ENCODE results near the gene DRGX.

DRGX gene

DNA sequence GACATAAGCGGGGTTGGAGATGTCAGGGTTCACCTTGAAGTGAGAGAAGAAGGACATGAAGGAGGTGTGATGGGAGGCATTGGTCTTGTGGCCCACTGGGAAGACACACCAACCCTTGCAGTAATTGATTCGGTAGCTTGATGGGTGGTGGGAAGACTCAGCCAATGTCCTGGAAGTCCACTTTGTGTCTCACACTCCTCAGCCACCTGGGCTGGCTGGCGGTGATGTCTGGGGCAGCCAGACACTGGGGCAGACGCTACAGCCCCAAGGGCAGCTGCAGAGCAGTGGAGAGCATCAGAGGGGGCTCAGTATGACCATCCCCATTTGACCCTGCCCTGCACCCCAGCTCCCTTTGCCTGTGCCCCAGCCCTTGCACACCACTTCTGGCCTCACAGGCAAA is 16.7 kb upstream of the DRGX start:
- no peak overlapping the region for H3K18ac ChIP-seq (ENCODE audit: low read length)
- no peak overlapping the region for H3K4ac ChIP-seq (ENCODE audit: low read depth, low read length)
- H3K4me2 ChIP-seq (ENCODE audit: low read length) = no peak overlapping the region
- H3K4me1 ChIP-seq (ENCODE audit: control insufficient read depth in 1 of 2, insufficient read depth in 2 of 2, low read length in 2 of 2) = peaks cover 6 to 11% of the 10 kb centered on the region in 2 experiments
- no peak overlapping the region for H4K8ac ChIP-seq (ENCODE audit: low read depth, low read length)
- no peak overlapping the region for H4K12ac ChIP-seq (ENCODE audit: low read depth, low read length)
- no peak overlapping the region for H2AK5ac ChIP-seq (ENCODE audit: low read length)
- no peak overlapping the region for H3K27ac ChIP-seq (ENCODE audit: low read depth, low read length)
- no peak overlapping the region for H3K23ac ChIP-seq (ENCODE audit: low read length)
- no peak overlapping the region for H3K9ac ChIP-seq (ENCODE audit: low read length)
- no peak overlapping the region for H2BK5ac ChIP-seq (ENCODE audit: low read depth, low read length, poor library complexity)
- H2BK120ac ChIP-seq (ENCODE audit: insufficient read depth, low read length, poor library complexity) = no peak overlapping the region
- no peak for DNase-seq
- no CpG with 5 or more reads among the region's 4 CpGs for WGBS (ENCODE audit: extremely low coverage, insufficient coverage, insufficient read length)
- H4K91ac ChIP-seq (ENCODE audit: low read depth, low read length) = no peak overlapping the region
- H2AFZ ChIP-seq (ENCODE audit: insufficient read depth, low read length, poor library complexity) = no peak overlapping the region
- no peaks in the 10 kb centered on the region for H3K36me3 ChIP-seq (ENCODE audit: control insufficient read depth in 1 of 2, insufficient read depth in 2 of 2, low read length in 2 of 2)
- no peak overlapping the region for H3K4me3 ChIP-seq (ENCODE audit: low read depth, low read length)
- peaks cover 4% of the 10 kb centered on the region for H3K9me3 ChIP-seq (ENCODE audit: insufficient read depth, low read depth, low read length)
- H3K14ac ChIP-seq (ENCODE audit: low read length) = no peak overlapping the region
- no peaks in the 10 kb centered on the region for H3K27me3 ChIP-seq (ENCODE audit: insufficient read depth, low read length)
- H3K79me2 ChIP-seq (ENCODE audit: control insufficient read depth, insufficient read depth, low read length, poor library complexity) = no peaks in the 10 kb centered on the region
- H3K79me1 ChIP-seq (ENCODE audit: low read length) = peaks cover 9% of the 10 kb centered on the region
- no peak overlapping the region for H2BK12ac ChIP-seq (ENCODE audit: low read length)

DNA sequence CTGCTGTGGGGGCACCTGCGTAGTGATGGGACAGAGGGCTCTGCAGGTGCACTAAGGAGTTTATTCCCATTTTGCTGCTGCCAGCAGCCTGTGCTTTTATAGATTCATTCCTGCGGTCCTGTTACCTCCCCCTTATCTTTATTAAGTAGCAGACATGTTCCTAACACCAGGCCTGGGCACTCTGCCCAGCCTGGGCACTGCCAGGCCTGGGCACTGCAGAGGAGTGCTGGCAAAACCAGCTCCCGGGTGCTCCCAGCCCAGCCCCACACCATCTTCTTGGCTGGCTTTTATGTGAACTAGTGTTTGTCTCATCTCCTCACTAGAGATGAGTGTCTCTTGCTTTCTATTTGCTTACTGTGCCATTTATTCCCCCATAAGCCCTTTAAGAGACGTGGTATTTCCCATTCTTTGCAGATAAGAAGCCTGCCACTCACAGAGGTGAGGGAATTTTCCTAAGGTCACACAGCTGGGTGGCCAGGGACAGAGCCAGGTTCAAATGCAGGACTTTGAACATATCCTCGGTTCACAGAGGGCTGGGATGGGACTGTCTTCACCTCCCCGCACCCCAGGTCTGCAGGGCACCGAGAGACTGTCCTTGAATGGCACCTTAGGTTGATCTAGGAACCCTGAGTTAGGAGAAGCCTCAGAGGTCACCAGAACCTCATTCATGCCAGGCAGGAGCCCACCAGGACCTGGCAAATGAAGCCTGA is 14.6 kb upstream of the DRGX start:
- DNase-seq = no peak
- H3K4me3 ChIP-seq (ENCODE audit: low read depth, low read length) = no peak overlapping the region
- no peak overlapping the region for H3K27ac ChIP-seq (ENCODE audit: low read depth, low read length)
- no peak overlapping the region for H4K12ac ChIP-seq (ENCODE audit: low read depth, low read length)
- H3K4me1 ChIP-seq (ENCODE audit: control insufficient read depth in 1 of 2, insufficient read depth in 2 of 2, low read length in 2 of 2) = no peaks in the 10 kb centered on the region
- no peaks in the 10 kb centered on the region for H3K79me2 ChIP-seq (ENCODE audit: control insufficient read depth, insufficient read depth, low read length, poor library complexity)
- H4K8ac ChIP-seq (ENCODE audit: low read depth, low read length) = no peak overlapping the region
- no peak overlapping the region for H3K23ac ChIP-seq (ENCODE audit: low read length)
- H3K79me1 ChIP-seq (ENCODE audit: low read length) = no peaks in the 10 kb centered on the region
- no peak overlapping the region for H2BK120ac ChIP-seq (ENCODE audit: insufficient read depth, low read length, poor library complexity)
- H3K36me3 ChIP-seq (ENCODE audit: control insufficient read depth in 1 of 2, insufficient read depth in 2 of 2, low read length in 2 of 2) = no peaks in the 10 kb centered on the region
- WGBS (ENCODE audit: extremely low coverage, insufficient coverage, insufficient read length) = no CpG with 5 or more reads among the region's 7 CpGs
- no peak overlapping the region for H4K91ac ChIP-seq (ENCODE audit: low read depth, low read length)
- H3K4me2 ChIP-seq (ENCODE audit: low read length) = no peak overlapping the region
- H3K9me3 ChIP-seq (ENCODE audit: insufficient read depth, low read depth, low read length) = peaks cover 4% of the 10 kb centered on the region
- H2AK5ac ChIP-seq (ENCODE audit: low read length) = no peak overlapping the region
- H2BK5ac ChIP-seq (ENCODE audit: low read depth, low read length, poor library complexity) = no peak overlapping the region
- no peak overlapping the region for H3K14ac ChIP-seq (ENCODE audit: low read length)
- no peak overlapping the region for H3K9ac ChIP-seq (ENCODE audit: low read length)
- no peaks in the 10 kb centered on the region for H3K27me3 ChIP-seq (ENCODE audit: insufficient read depth, low read length)
- H2AFZ ChIP-seq (ENCODE audit: insufficient read depth, low read length, poor library complexity) = no peak overlapping the region
- H2BK12ac ChIP-seq (ENCODE audit: low read length) = no peak overlapping the region
- no peak overlapping the region for H3K18ac ChIP-seq (ENCODE audit: low read length)
- no peak overlapping the region for H3K4ac ChIP-seq (ENCODE audit: low read depth, low read length)

DNA sequence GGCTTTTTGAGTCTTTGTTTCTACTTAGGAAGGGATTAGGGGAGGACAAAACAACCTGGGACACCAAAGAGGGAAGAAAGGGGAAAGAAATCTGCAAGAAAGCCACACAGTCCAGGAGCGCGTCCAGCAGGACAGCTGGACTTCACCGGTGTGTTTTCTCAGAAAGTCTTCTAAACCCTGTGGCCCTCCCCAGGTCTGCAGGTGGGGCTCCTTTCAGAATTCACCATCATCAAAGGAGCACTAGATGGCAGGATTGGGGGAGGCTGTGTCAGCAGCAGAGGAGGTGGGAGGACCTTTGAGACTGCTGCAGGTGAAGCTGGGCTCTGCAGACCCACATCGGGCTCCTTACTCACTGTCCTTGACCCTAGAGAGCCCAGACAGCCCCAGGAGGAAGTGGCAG is 13.9 kb upstream of the DRGX start:
- no peak overlapping the region for H3K4me3 ChIP-seq (ENCODE audit: low read depth, low read length)
- no peak overlapping the region for H4K91ac ChIP-seq (ENCODE audit: low read depth, low read length)
- no peaks in the 10 kb centered on the region for H3K36me3 ChIP-seq (ENCODE audit: control insufficient read depth in 1 of 2, insufficient read depth in 2 of 2, low read length in 2 of 2)
- no peak overlapping the region for H2AK5ac ChIP-seq (ENCODE audit: low read length)
- no peak overlapping the region for H2BK120ac ChIP-seq (ENCODE audit: insufficient read depth, low read length, poor library complexity)
- H3K79me1 ChIP-seq (ENCODE audit: low read length) = no peaks in the 10 kb centered on the region
- no peak for DNase-seq
- H3K14ac ChIP-seq (ENCODE audit: low read length) = no peak overlapping the region
- H3K4me1 ChIP-seq (ENCODE audit: control insufficient read depth in 1 of 2, insufficient read depth in 2 of 2, low read length in 2 of 2) = no peaks in the 10 kb centered on the region
- H3K4me2 ChIP-seq (ENCODE audit: low read length) = no peak overlapping the region
- no CpG with 5 or more reads among the region's 4 CpGs for WGBS (ENCODE audit: extremely low coverage, insufficient coverage, insufficient read length)
- no peak overlapping the region for H3K27ac ChIP-seq (ENCODE audit: low read depth, low read length)
- no peak overlapping the region for H3K23ac ChIP-seq (ENCODE audit: low read length)
- H2BK5ac ChIP-seq (ENCODE audit: low read depth, low read length, poor library complexity) = no peak overlapping the region
- no peak overlapping the region for H3K9ac ChIP-seq (ENCODE audit: low read length)
- H3K18ac ChIP-seq (ENCODE audit: low read length) = no peak overlapping the region
- no peaks in the 10 kb centered on the region for H3K27me3 ChIP-seq (ENCODE audit: insufficient read depth, low read length)
- H2AFZ ChIP-seq (ENCODE audit: insufficient read depth, low read length, poor library complexity) = no peak overlapping the region
- no peak overlapping the region for H2BK12ac ChIP-seq (ENCODE audit: low read length)
- H3K9me3 ChIP-seq (ENCODE audit: insufficient read depth, low read depth, low read length) = peaks cover 4% of the 10 kb centered on the region
- no peak overlapping the region for H3K4ac ChIP-seq (ENCODE audit: low read depth, low read length)
- no peak overlapping the region for H4K12ac ChIP-seq (ENCODE audit: low read depth, low read length)
- no peaks in the 10 kb centered on the region for H3K79me2 ChIP-seq (ENCODE audit: control insufficient read depth, insufficient read depth, low read length, poor library complexity)
- H4K8ac ChIP-seq (ENCODE audit: low read depth, low read length) = no peak overlapping the region

DNA sequence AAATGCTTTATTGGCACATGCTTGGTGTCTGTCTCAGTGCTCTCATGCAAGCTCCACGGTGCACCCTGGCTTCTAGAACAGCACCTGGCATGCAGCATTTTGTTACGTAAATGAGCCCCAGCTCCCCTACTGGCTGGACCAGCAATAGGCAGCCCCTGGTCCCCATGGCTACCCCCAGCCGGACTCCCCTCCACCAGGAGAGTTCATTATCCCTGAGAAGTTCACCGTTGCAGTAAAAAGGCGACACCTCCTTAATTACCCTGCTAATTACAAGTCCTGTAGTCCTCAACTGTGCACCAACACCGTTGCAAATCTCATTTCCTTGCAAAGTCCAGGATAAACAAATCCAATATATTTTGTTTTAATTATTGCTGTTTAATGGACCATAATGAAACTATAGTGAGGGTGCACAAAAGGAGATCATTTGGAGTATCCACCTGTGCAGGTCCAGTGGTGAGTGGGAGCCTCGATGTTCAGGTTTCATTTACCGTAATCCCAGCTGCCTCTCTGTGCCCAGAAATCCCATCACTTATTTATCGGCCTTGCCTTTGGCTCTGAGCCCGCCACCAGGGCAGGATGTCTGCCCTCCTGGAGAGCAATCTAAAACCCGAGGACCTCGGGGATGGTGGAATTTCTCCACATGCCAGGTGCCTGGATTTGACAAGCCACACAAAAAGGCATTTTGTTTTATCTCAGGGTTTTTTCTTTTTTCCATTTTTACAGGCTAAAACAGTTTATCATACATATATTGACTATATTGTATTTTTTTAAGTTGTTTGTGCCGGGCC is 12.8 kb upstream of the DRGX start:
- Histone ChIP-seq H4K12ac (ENCODE audit: low read depth, low read length) (no peak overlapping the region), H3K9me3 (ENCODE audit: insufficient read depth, low read depth, low read length) (peaks cover 4% of the 10 kb centered on the region), H2AK5ac (ENCODE audit: low read length) (no peak overlapping the region), H2BK12ac (ENCODE audit: low read length) (no peak overlapping the region), H3K79me2 (ENCODE audit: control insufficient read depth, insufficient read depth, low read length, poor library complexity) (no peaks in the 10 kb centered on the region), H3K4me3 (ENCODE audit: low read depth, low read length) (no peak overlapping the region), H3K9ac (ENCODE audit: low read length) (no peak overlapping the region), H3K79me1 (ENCODE audit: low read length) (no peaks in the 10 kb centered on the region), H3K4ac (ENCODE audit: low read depth, low read length) (no peak overlapping the region), H3K4me1 (ENCODE audit: control insufficient read depth in 1 of 2, insufficient read depth in 2 of 2, low read length in 2 of 2) (no peaks in the 10 kb centered on the region), H3K18ac (ENCODE audit: low read length) (no peak overlapping the region), H3K36me3 (ENCODE audit: control insufficient read depth in 1 of 2, insufficient read depth in 2 of 2, low read length in 2 of 2) (no peaks in the 10 kb centered on the region), H3K27me3 (ENCODE audit: insufficient read depth, low read length) (no peaks in the 10 kb centered on the region), H4K8ac (ENCODE audit: low read depth, low read length) (no peak overlapping the region), H2BK120ac (ENCODE audit: insufficient read depth, low read length, poor library complexity) (no peak overlapping the region), H4K91ac (ENCODE audit: low read depth, low read length) (no peak overlapping the region), H3K23ac (ENCODE audit: low read length) (no peak overlapping the region), H2BK5ac (ENCODE audit: low read depth, low read length, poor library complexity) (no peak overlapping the region), H3K27ac (ENCODE audit: low read depth, low read length) (no peak overlapping the region), H2AFZ (ENCODE audit: insufficient read depth, low read length, poor library complexity) (no peak overlapping the region), H3K4me2 (ENCODE audit: low read length) (no peak overlapping the region), H3K14ac (ENCODE audit: low read length) (no peak overlapping the region)
- peak in 1 of 2 donors; percentile 12 for DNase-seq
- WGBS (ENCODE audit: extremely low coverage, insufficient coverage, insufficient read length) = no CpG with 5 or more reads among the region's 13 CpGs
